Loucy (cell line): ENCODE measurements around the gene GBX2.

Source experiments
- EZH2phosphoT487 ChIP-seq: fragments of 200-600 bp; IDR thresholded peaks from 2 replicates; pipeline ENCODE4 v1.6.1; 2018; ENCODE audit warnings: antibody characterized with exemption, mild to moderate bottlenecking, moderate library complexity, borderline replicate concordance
- TF ChIP-seq, protein P1 (sequence below): fragments of 200-600 bp; sonication (generic); conservative IDR thresholded peaks from 2 replicates; pipeline ENCODE4 v1.5.1; 2014; ENCODE audit warnings: mild to moderate bottlenecking, antibody characterized with exemption, low read length

DNA sequence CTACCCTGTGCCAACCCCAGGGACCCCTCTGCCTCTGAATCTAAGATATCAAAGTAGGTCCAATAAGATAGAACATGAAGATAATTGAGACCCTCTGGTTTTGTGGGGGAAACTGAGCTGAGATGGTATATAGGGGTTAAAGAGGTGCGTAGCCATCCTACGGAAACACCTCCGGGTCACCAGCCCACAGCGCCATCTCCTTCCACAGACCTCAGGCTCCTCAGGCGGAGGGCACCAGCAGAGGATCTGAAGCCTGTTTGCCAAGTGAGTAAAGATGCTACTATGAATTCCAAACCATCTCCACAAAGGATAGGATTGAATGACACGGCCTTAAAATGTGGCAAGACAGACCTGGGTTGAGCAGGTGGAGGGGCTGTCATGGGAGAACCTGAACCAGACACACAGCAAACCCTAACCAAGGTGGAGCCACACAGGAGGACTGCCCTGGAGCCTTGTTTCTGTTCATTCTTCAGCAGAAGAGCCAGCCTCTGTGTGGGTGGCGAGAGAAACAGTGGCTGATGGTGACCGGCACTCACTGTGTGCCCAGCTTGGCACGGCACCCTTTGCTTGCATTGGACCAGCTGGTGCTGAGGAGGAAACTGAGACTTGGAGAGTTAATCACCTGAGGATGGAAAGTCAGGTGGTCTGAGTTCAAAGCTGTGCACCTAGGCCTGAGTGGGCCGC is 10.2 kb downstream of the GBX2 start:
- TF ChIP-seq, protein P1, sequence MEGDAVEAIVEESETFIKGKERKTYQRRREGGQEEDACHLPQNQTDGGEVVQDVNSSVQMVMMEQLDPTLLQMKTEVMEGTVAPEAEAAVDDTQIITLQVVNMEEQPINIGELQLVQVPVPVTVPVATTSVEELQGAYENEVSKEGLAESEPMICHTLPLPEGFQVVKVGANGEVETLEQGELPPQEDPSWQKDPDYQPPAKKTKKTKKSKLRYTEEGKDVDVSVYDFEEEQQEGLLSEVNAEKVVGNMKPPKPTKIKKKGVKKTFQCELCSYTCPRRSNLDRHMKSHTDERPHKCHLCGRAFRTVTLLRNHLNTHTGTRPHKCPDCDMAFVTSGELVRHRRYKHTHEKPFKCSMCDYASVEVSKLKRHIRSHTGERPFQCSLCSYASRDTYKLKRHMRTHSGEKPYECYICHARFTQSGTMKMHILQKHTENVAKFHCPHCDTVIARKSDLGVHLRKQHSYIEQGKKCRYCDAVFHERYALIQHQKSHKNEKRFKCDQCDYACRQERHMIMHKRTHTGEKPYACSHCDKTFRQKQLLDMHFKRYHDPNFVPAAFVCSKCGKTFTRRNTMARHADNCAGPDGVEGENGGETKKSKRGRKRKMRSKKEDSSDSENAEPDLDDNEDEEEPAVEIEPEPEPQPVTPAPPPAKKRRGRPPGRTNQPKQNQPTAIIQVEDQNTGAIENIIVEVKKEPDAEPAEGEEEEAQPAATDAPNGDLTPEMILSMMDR, result no peak
- no peak for TF ChIP-seq EZH2phosphoT487
